Cerebellar cortex (tissue), 1 donor: ENCODE measurements around the gene PGK1.
"Not testable (repeated sequence)": the region's sequence is repeated elsewhere in the genome, so short reads cannot be mapped to it uniquely, and the experiment has no call there.

Experiments used
- DNase-seq: peaks from one replicate; pipeline ENCODE4 v3.0.0-alpha.2; 2015; ENCODE audit warnings: low spot score

The PGK1 gene

GRCh38 chrX:78103623-78104446, at the start of gene PGK1:
Gene PGK1, plus strand, starts transcription at chrX:78104248. Its CDS starts 93 bp downstream, at chrX:78104341.
- DNase-seq: peak; percentile 91

GRCh38 chrX:78063687-78064086, 40.4 kb upstream of the PGK1 start:
- DNase-seq: no peak

- no peak for DNase-seq
These were observed 39.9 kb upstream of the PGK1 start for GRCh38 chrX:78064152-78064551.

GRCh38 chrX:78064698-78065601, 39.1 kb upstream of the PGK1 start:
- DNase-seq: not testable (repeated sequence)

GRCh38 chrX:78066110-78066509, 37.9 kb upstream of the PGK1 start:
- no peak for DNase-seq

GRCh38 chrX:78071331-78071730, 32.7 kb upstream of the PGK1 start:
- no peak for DNase-seq

- DNase-seq: not testable (repeated sequence)
These were observed 30.6 kb upstream of the PGK1 start for GRCh38 chrX:78073147-78074077.

- DNase-seq: no peak
These were observed 30.0 kb upstream of the PGK1 start for GRCh38 chrX:78074088-78074487.

GRCh38 chrX:78075787-78076389, 28.2 kb upstream of the PGK1 start:
- no peak for DNase-seq

GRCh38 chrX:78081413-78081812, 22.6 kb upstream of the PGK1 start:
- DNase-seq: not testable (repeated sequence)

- peak; percentile 9 for DNase-seq
These were observed 11.8 kb upstream of the PGK1 start for GRCh38 chrX:78092296-78092695.

GRCh38 chrX:78098108-78098507, 5.9 kb upstream of the PGK1 start:
- no peak for DNase-seq

GRCh38 chrX:78102091-78102490, 2.0 kb upstream of the PGK1 start:
- DNase-seq: no peak

- DNase-seq: no peak
These were observed 936 bp upstream of the PGK1 start for GRCh38 chrX:78103001-78103622.

GRCh38 chrX:78104447-78105176, 564 bp downstream of the PGK1 start:
- DNase-seq: peak; percentile 55

GRCh38 chrX:78105944-78106650, 2.0 kb downstream of the PGK1 start:
- DNase-seq: no peak

GRCh38 chrX:78106651-78106986, 2.6 kb downstream of the PGK1 start:
- DNase-seq: no peak

- no peak for DNase-seq
These were observed 5.4 kb downstream of the PGK1 start for GRCh38 chrX:78109458-78109857.

- DNase-seq: no peak
These were observed 7.3 kb downstream of the PGK1 start for GRCh38 chrX:78111140-78111931.
